Measurements from ENCODE around the gene FRMD8.

FRMD8 gene

GRCh38 chr11:65420979-65421793 lies 34.7 kb downstream of the FRMD8 start:
- peak; percentile 59; the same call in 1 of the 2 replicates for TF ChIP-seq EP300 (IDR thresholded peaks at IDR 0.05; ENCODE audit: borderline replicate concordance)
- no peak for TF ChIP-seq ZBTB7A (IDR thresholded peaks at IDR 0.05; ENCODE audit: low read depth)
- TF ChIP-seq FOXM1 (IDR thresholded peaks at IDR 0.05; ENCODE audit: borderline replicate concordance, low read depth), result no peak
- TF ChIP-seq CEBPB (IDR thresholded peaks at IDR 0.05), result peak; percentile 27; the same call in 1 of the 2 replicates
- TF ChIP-seq, protein P1, sequence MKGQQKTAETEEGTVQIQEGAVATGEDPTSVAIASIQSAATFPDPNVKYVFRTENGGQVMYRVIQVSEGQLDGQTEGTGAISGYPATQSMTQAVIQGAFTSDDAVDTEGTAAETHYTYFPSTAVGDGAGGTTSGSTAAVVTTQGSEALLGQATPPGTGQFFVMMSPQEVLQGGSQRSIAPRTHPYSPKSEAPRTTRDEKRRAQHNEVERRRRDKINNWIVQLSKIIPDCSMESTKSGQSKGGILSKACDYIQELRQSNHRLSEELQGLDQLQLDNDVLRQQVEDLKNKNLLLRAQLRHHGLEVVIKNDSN (IDR thresholded peaks at IDR 0.05), result peak; percentile 71
- peak; percentile 72 for TF ChIP-seq TCF12 (IDR thresholded peaks at IDR 0.05; ENCODE audit: low read depth)
- peak; percentile 73 for TF ChIP-seq MAX (IDR thresholded peaks at IDR 0.05)
- TF ChIP-seq CREB1 (IDR thresholded peaks at IDR 0.05; ENCODE audit: low read depth), result no peak
- 0 out of 2 replicates have a peak, but pooled peaks have one; percentile 25 for TF ChIP-seq YY1 (IDR thresholded peaks at IDR 0.05; ENCODE audit: low read depth)

DNA sequence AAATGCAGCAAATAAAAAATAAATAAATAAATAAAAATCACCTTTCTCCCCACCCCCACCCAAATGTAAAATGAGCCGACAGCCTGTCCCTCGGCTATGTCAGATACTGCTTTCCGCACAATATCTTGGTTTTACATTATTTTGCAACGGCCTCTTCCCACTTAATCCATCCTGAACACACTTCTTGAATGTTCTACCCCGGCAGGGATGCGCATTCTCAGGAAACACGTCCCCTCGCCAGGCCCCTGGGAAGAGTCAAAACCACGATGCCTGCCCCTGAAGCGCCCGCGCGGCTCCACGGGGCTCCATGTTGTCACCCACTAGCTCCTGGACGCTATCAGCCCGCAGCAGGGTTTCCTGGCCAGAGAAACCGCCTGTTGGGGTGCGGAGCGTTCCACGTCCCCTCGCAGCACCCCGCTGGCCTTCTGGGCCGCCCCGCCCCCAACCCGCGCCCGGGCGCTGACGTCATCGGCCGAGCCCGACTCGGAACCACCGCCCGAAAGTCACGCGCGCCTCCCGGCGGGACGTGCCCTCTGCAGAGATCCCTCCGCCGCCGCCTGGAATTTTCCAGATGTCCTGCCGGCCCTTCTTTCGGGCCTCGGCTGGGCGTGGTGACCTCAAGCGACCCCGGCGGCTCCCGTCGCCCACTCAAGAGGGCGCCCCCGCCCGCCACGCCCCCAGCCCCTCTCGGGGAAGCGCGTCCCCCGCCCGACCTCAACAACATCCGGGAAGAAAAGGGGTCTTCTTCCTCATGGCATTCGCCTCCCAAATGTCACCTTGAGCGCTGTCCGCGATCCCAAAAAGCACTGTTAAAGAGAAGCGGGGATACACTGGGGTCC lies 35.6 kb downstream of the FRMD8 start:
- peak; percentile 88 for TF ChIP-seq MAX (IDR thresholded peaks at IDR 0.05)
- TF ChIP-seq, protein P1 (IDR thresholded peaks at IDR 0.05), result peak; percentile 80
- TF ChIP-seq TAF1 (IDR thresholded peaks at IDR 0.05; ENCODE audit: low read depth), result peak; percentile 78
- peak; percentile 24; the same call in 1 of the 2 replicates for TF ChIP-seq RAD21 (IDR thresholded peaks at IDR 0.05; ENCODE audit: low read depth)
- no peak for TF ChIP-seq EGR1 (IDR thresholded peaks at IDR 0.05)
- peak; percentile 10; the same call in 1 of the 2 replicates for TF ChIP-seq CEBPB (IDR thresholded peaks at IDR 0.05)
- TF ChIP-seq ZBTB7A (IDR thresholded peaks at IDR 0.05; ENCODE audit: low read depth), result peak; percentile 79
- TF ChIP-seq EP300 (IDR thresholded peaks at IDR 0.05; ENCODE audit: borderline replicate concordance), result peak; percentile 80
- peak; percentile 78 for TF ChIP-seq CREB1 (IDR thresholded peaks at IDR 0.05; ENCODE audit: low read depth)
- TF ChIP-seq TCF12 (IDR thresholded peaks at IDR 0.05; ENCODE audit: low read depth), result peak; percentile 90
- TF ChIP-seq YY1 (IDR thresholded peaks at IDR 0.05; ENCODE audit: low read depth), result 0 out of 2 replicates have a peak, but pooled peaks have one; percentile 21
- peak; percentile 62; the same call in 1 of the 2 replicates for TF ChIP-seq FOXM1 (IDR thresholded peaks at IDR 0.05; ENCODE audit: borderline replicate concordance, low read depth)
- TF ChIP-seq, protein P2, sequence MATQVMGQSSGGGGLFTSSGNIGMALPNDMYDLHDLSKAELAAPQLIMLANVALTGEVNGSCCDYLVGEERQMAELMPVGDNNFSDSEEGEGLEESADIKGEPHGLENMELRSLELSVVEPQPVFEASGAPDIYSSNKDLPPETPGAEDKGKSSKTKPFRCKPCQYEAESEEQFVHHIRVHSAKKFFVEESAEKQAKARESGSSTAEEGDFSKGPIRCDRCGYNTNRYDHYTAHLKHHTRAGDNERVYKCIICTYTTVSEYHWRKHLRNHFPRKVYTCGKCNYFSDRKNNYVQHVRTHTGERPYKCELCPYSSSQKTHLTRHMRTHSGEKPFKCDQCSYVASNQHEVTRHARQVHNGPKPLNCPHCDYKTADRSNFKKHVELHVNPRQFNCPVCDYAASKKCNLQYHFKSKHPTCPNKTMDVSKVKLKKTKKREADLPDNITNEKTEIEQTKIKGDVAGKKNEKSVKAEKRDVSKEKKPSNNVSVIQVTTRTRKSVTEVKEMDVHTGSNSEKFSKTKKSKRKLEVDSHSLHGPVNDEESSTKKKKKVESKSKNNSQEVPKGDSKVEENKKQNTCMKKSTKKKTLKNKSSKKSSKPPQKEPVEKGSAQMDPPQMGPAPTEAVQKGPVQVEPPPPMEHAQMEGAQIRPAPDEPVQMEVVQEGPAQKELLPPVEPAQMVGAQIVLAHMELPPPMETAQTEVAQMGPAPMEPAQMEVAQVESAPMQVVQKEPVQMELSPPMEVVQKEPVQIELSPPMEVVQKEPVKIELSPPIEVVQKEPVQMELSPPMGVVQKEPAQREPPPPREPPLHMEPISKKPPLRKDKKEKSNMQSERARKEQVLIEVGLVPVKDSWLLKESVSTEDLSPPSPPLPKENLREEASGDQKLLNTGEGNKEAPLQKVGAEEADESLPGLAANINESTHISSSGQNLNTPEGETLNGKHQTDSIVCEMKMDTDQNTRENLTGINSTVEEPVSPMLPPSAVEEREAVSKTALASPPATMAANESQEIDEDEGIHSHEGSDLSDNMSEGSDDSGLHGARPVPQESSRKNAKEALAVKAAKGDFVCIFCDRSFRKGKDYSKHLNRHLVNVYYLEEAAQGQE (IDR thresholded peaks at IDR 0.05; ENCODE audit: low read depth), result no peak
- peak; percentile 63 for TF ChIP-seq NFIC (IDR thresholded peaks at IDR 0.05)
- peak; percentile 70 for TF ChIP-seq TEAD4 (IDR thresholded peaks at IDR 0.05)

DNA sequence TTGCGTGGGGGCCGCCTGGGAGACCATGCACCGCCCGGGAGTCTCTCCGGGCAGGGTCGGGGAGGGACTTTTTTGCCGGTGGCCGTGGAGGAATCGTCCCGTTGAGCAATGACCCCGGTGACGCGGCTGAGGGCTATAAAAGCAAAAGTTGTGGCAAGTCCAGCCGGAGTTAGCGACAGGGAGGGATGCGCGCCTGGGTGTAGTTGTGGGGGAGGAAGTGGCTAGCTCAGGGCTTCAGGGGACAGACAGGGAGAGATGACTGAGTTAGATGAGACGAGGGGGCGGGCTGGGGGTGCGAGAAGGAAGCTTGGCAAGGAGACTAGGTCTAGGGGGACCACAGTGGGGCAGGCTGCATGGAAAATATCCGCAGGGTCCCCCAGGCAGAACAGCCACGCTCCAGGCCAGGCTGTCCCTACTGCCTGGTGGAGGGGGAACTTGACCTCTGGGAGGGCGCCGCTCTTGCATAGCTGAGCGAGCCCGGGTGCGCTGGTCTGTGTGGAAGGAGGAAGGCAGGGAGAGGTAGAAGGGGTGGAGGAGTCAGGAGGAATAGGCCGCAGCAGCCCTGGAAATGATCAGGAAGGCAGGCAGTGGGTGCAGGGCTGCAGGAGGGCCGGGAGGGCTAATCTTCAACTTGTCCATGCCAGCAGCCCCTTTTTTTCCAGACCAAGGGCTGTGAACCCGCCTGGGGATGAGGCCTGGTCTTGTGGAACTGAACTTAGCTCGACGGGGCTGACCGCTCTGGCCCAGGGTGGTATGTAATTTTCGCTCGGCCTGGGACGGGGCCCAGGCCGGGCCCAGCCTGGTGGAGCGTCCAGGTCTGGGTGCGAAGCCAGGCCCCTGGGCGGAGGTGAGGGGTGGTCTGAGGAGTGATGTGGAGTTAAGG lies 36.4 kb downstream of the FRMD8 start, which contains the start of gene NEAT1:
Gene NEAT1 (plus strand): TSS at position 166 of the 883 bp plus-strand sequence.
- no peak for TF ChIP-seq CREB1 (IDR thresholded peaks at IDR 0.05; ENCODE audit: low read depth)
- TF ChIP-seq, protein P2 (IDR thresholded peaks at IDR 0.05; ENCODE audit: low read depth), result no peak
- TF ChIP-seq ZBTB7A (IDR thresholded peaks at IDR 0.05; ENCODE audit: low read depth), result peak; percentile 15; the same call in 1 of the 2 replicates
- TF ChIP-seq YY1 (IDR thresholded peaks at IDR 0.05; ENCODE audit: low read depth), result no peak

DNA sequence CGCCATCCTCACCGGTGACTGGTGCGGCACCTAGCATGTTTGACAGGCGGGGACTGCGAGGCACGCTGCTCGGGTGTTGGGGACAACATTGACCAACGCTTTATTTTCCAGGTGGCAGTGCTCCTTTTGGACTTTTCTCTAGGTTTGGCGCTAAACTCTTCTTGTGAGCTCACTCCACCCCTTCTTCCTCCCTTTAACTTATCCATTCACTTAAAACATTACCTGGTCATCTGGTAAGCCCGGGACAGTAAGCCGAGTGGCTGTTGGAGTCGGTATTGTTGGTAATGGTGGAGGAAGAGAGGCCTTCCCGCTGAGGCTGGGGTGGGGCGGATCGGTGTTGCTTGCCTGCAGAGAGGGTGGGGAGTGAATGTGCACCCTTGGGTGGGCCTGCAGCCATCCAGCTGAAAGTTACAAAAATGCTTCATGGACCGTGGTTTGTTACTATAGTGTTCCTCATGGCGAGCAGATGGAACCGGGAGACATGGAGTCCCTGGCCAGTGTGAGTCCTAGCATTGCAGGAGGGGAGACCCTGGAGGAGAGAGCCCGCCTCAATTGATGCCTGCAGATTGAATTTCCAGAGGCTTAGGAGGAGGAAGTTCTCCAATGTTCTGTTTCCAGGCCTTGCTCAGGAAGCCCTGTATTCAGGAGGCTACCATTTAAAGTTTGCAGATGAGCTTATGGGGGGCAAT lies 37.2 kb downstream of the FRMD8 start:
- TF ChIP-seq ZBTB7A (IDR thresholded peaks at IDR 0.05; ENCODE audit: low read depth), result no peak
- TF ChIP-seq TEAD4 (IDR thresholded peaks at IDR 0.05), result no peak
- no peak for TF ChIP-seq RAD21 (IDR thresholded peaks at IDR 0.05; ENCODE audit: low read depth)
- no peak for TF ChIP-seq YY1 (IDR thresholded peaks at IDR 0.05; ENCODE audit: low read depth)
- TF ChIP-seq TCF12 (IDR thresholded peaks at IDR 0.05; ENCODE audit: low read depth), result no peak
- no peak for TF ChIP-seq FOXM1 (IDR thresholded peaks at IDR 0.05; ENCODE audit: borderline replicate concordance, low read depth)
- TF ChIP-seq, protein P2 (IDR thresholded peaks at IDR 0.05; ENCODE audit: low read depth), result no peak
- TF ChIP-seq CREB1 (IDR thresholded peaks at IDR 0.05; ENCODE audit: low read depth), result no peak
- no peak for TF ChIP-seq TAF1 (IDR thresholded peaks at IDR 0.05; ENCODE audit: low read depth)
- no peak for TF ChIP-seq CEBPB (IDR thresholded peaks at IDR 0.05)
